NCI-H2227 (cell line): ENCODE measurements around the gene COX7A1.
"Not testable (repeated sequence)": the region's sequence is repeated elsewhere in the genome, so short reads cannot be mapped to it uniquely, and the experiment has no call there.

Source experiments
- DNase-seq: peaks from one replicate; lab custom pipeline; 2025; ENCODE audit not compliant: unreplicated experiment; lab: John Stamatoyannopoulos, UW

COX7A1 gene

GRCh38 chr19:36152352-36153091, at the start of gene COX7A1:
COX7A1 (minus strand) TSS chr19:36152447; CDS start chr19:36152407, 40 bp downstream.
- no peak for DNase-seq

DNA sequence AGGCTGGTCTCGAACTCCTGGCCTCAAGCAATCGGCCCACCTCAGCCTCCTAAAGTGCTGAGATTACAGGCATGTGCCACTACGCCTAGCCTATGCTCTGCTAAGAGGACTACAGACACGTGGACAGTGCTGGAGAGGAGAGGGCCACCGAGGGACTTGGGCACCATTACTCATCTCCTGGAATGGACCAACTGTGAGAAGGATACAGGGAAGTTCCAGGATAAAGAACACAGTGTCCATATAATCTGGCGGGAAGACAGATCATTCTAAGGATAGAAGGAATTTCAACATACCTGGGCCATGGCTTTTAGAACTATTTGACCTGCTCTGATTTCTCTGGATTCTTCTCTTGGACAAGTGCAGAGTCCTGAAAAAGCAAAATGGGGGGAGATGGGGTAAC, 49.4 kb upstream of the COX7A1 start:
- no peak for DNase-seq

- no peak for DNase-seq
Measured at GRCh38 chr19:36198119-36198518, 45.9 kb upstream of the COX7A1 start.

DNA sequence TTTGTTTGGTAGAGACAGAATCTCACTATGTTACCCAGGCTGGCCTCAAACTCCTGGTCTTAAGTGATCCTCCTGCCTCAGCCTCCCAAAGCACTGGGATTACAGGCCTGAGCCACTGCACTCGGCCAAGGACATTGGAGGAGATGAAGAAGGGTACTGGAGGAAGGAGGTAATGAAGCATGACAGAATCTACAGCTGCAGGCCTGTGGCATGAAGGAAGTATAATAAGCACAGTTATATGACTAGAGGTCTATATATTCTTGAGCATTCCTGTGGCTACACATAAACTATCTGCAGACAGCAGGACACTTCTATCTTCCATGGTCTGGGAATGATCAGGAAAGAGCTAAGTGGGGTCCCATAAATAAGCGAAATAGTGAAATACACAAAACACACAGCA, 44.0 kb upstream of the COX7A1 start:
- no peak for DNase-seq

- not testable (repeated sequence) for DNase-seq
Measured at GRCh38 chr19:36186722-36187121, 34.5 kb upstream of the COX7A1 start.

GRCh38 chr19:36183245-36183628, 31.0 kb upstream of the COX7A1 start:
- no peak for DNase-seq

DNA sequence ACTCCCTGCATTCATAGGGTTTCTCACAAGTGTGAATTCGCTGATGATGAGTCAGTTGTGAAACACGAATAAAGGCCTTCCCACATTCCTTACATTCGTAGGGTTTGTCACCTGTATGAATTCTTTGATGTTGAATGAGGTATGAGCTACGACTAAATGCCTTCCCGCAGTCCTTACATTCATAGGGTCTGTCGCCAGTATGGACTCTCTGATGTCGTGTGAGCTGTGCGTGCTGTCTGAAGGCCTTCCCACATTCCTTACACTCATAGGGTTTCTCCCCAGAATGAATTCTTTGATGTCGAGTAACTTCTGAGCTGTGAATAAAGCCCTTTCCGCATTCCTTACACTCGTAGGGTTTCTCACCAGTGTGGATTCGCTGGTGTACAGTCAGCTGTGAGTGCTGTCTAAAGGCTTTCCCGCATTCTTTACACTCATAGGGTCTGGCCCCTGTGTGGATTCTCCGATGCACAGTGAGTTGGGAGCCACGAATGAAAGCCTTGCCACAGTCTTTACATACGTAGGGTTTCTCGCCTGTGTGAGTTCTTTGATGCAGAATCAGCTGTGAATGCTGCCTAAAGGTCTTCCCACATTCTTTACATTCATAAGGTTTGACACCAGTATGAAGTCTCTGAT, 30.5 kb upstream of the COX7A1 start:
- DNase-seq = no peak

DNA sequence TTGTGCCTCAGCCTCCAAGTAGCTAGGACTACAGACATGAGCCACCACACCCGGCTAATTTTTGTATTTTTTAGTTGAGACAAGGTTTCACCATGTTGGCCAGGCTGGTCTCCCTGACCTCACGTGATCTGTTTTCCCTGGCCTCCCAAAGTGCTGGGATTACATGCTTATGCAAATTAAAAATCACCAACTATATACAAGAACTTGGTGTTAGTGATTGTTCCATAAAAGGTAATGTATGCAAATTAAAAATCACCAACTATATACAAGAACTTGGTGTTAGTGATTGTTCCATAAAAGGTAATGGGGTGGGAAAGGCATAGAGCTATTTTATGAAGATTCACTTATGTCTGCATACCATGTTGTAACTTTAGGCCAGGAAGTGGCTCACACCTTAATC, 26.8 kb upstream of the COX7A1 start:
- not testable (repeated sequence) for DNase-seq

GRCh38 chr19:36173846-36174245, 21.6 kb upstream of the COX7A1 start:
- not testable (repeated sequence) for DNase-seq

DNA sequence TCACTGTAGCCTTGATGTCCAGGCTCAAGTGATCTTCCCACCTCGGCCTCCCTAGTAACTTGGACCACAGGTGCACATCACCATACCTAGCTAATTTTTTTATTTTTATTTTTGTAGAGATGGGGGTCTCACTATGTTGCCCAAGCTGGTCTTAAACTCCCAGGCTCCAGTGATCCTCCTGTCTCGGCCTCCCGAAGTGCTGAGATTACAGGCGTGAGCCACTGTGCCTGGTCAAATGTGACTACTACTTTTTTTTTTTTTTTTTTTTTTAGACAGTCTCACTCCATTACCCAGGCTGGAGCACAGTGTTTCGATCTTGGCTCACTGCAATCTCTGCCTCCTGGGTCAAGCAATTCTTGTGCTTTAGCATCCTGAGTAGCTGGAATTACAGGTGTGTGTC, 20.6 kb upstream of the COX7A1 start:
- DNase-seq = no peak

DNA sequence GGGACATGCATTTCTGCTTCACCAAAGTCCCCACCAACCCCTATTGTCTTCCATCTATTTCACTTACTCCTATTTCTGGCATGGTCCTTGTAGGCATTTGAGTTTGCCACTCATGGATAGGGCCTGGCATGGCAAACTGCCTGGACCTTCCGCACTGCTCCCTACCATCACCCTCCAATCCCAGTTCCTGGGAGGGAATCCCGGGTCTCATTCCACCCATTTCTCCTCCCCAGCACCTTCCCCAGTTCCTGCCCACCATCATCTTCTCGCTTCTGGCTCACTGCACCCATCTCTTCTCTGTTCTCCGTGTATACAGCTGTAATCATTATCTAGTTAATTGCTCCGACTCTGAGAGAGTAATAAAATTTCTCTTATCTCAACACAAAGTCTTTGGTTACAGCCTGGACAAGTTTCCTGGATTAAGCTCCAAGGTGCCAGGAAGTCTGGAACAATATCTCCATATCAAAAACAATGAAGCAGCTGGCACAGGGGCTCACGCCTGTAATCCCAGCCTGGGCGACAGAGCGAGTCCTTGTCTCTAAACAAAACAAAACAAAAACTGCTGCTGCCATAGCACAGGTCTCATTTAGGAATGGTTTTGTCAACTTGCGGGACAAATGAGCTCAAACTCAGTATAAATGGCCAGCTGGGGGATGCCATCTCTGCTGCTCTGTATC, 17.0 kb upstream of the COX7A1 start:
- DNase-seq = peak; percentile 40

DNA sequence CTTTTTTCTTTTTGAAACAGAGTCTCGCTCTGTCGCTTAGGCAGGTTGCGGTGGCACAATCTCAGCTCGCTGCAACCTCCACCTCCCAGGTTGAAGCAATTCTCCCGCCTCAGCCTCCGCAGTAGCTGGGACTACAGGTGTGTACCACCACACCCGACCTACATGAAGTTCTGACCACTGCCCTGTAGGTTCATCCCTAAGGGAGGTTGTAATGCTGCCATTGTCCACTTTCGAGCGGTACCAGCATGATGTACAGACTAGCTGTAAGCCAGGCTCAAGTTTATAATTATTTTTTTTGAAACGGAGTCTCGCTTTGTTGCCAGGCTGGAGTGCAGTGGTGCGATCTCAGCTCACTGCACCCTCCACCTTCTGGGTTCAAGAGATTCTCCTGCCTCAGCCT, 11.6 kb upstream of the COX7A1 start:
- DNase-seq = no peak

DNA sequence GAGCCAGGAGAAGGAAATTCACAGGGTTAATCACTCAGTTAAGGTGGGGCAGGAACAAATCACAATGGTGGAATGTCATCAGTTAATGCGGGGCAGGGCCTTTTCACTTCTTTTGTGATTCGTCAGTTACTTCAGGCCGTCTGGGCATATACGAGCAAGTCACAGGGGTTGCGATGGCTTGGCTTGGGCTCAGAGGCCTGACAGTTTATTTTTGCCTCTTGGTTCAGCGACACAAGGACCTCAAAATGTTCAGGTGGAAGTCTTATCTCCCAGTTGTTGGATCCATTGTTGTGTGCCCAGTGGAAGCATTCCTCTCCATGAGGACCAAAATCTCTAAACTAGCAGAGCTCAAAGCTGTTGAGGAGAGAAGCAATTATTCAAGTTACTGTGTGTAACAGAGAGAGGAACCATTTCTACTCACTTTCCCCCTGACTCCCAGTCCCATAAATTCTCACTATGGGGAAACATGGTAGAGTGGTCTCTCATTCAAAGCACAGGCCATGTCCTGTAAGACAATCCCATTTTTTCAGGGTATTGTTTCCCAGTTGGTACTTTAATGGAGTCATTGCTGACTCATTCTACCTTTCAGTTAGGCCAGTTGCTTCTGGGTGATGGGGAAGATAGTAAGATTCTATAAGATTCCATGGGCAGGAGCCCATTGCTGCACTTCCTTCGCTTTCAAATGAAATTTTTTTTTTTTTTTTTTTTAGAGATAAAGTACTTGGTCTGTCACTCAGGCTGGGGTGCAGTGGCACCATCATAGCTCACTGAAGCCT, 8.8 kb upstream of the COX7A1 start:
- DNase-seq = no peak

DNA sequence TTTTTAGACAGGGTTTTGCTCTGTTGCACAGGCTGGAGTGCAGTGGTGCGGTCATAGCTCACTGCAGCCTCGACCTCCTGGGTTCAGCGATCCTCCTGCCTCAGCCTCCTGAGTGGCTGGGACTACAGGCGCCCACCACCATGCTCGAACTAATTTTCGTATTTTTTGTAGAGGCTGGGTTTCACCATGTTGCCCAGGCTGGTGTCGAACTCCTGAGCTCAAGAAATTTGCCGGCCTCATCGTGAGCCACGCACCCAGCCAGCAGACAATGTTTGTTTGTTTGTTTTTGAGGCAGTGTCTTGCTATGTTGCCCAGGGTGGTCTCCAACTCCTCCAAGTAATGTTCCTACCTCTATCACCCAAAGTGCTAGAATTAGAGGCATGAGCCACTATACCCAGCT, 879 bp upstream of the COX7A1 start:
- no peak for DNase-seq

- no peak for DNase-seq
Measured at GRCh38 chr19:36152019-36152351, 262 bp downstream of the COX7A1 start.

DNA sequence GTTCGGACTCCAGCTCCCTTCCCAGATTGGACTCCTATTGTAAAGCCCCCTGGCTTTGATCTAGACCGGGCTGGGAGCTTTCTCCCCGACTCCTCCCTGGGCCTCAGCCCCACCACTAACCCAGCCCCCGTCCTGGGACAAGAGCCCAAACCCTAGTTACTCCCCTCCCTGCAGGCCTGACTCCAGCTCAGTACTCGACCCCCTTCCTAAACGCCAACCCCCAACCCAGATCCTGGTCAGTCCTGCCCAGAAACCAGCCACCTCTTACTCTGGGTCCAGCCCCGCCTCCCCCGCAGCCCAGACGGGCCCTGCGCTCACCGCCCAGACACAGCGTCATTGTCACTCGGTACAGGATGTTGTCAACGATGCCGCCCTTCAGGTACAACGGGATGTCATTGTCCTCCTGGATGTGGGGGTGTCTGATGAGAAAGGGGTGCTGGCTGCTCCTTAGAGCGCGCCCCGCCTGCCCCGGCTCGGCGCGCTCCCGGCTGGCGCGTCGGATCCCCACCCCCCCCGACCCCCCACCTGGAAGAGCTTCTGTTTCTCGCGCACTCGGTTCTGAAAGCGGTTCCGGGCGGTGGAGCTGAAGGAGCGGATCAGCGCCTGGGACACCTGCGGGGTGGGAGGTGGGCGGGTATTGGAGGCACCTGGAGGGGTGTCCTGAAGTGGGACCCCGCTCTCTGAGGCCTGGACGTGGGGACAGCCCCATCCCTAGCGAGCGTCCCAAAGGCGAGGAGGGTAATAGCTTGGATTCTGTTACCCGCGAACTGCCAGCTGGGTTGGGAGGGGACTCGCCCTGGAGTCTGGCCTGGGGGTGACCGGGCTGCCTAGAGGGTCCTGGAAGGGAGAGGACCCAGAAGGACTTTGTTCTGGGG, 866 bp downstream of the COX7A1 start:
- DNase-seq = no peak

GRCh38 chr19:36150586-36150985, 1.7 kb downstream of the COX7A1 start:
- DNase-seq = no peak

GRCh38 chr19:36149673-36150406, 2.4 kb downstream of the COX7A1 start:
- no peak for DNase-seq

GRCh38 chr19:36144624-36145023, 7.6 kb downstream of the COX7A1 start:
- DNase-seq = no peak

DNA sequence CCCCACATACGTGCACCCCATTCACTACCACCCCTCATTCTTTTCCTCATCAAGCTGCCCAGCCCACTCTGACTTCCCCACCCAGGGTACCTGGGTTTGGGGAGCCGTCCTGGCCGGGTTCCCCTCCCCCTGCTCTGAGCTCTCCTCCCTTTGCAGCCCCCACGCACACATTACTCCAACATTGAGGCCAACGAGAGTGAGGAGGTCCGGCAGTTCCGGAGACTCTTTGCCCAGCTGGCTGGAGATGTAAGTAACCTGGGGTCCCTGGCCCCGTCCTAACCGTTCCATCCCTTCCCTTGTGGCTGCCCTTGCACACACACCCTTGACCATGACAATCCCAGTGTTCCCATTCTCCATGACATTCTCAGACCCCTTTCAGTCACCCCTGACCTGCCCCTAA, 9.8 kb downstream of the COX7A1 start:
- DNase-seq = no peak
